ENCODE measurements around the gene EPHA5. TPM values are rescaled to one million over a fixed set of nuclear protein-coding genes. Genes with fewer than 3 reads are reported as not detected.

Gene EPHA5
- total RNA-seq, 1 donor from 2014 or later: not detected

DNA sequence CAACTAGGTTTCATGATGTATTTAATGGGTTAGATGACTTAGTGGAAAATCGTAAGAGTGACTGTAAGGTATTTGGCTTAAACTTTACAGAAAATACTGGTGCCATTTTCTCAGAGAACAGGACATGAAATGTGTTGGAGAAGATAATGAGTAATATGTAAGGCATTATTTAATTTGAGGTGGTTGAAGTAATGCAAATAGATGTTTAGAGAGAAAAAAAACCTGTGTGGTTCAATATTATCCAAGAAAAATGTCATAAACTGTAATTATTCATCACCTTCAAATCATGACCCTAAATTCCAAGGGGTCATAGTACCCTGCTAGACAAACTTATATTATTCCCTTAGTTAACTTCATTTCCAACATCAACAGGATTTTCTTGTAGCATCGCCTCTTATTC is 171.7 kb downstream of the EPHA5 start:
- no peaks in the 10 kb centered on the region for H3K4me1 Mint-ChIP-seq (ENCODE audit: unreplicated experiment)
- TF ChIP-seq, protein P1, sequence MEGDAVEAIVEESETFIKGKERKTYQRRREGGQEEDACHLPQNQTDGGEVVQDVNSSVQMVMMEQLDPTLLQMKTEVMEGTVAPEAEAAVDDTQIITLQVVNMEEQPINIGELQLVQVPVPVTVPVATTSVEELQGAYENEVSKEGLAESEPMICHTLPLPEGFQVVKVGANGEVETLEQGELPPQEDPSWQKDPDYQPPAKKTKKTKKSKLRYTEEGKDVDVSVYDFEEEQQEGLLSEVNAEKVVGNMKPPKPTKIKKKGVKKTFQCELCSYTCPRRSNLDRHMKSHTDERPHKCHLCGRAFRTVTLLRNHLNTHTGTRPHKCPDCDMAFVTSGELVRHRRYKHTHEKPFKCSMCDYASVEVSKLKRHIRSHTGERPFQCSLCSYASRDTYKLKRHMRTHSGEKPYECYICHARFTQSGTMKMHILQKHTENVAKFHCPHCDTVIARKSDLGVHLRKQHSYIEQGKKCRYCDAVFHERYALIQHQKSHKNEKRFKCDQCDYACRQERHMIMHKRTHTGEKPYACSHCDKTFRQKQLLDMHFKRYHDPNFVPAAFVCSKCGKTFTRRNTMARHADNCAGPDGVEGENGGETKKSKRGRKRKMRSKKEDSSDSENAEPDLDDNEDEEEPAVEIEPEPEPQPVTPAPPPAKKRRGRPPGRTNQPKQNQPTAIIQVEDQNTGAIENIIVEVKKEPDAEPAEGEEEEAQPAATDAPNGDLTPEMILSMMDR (IDR thresholded peaks at IDR 0.05; ENCODE audit: unreplicated experiment): no peak

GRCh38 chr4:65495439-65495838 is 174.8 kb downstream of the EPHA5 start:
- Mint-ChIP-seq H3K27me3 (ENCODE audit: unreplicated experiment) (no peaks in the 10 kb centered on the region), H3K36me3 (ENCODE audit: low read depth, unreplicated experiment) (no peaks in the 10 kb centered on the region), H3K9me3 (ENCODE audit: unreplicated experiment) (no peaks in the 10 kb centered on the region), H3K4me3 (ENCODE audit: unreplicated experiment) (no peak overlapping the region), H3K27ac (ENCODE audit: unreplicated experiment) (no peak overlapping the region), H3K4me1 (ENCODE audit: unreplicated experiment) (no peaks in the 10 kb centered on the region)
- no peak for DNase-seq (ENCODE audit: low spot score)
- TF ChIP-seq, protein P1 (IDR thresholded peaks at IDR 0.05; ENCODE audit: unreplicated experiment): no peak

More for the DNA sequence above, 171.7 kb downstream of the EPHA5 start:
- H3K36me3 Mint-ChIP-seq (ENCODE audit: low read depth, unreplicated experiment): no peaks in the 10 kb centered on the region
- H3K27me3 Mint-ChIP-seq (ENCODE audit: unreplicated experiment): no peaks in the 10 kb centered on the region
- no peak overlapping the region for H3K4me3 Mint-ChIP-seq (ENCODE audit: unreplicated experiment)
- no peak for DNase-seq (ENCODE audit: low spot score)
- no peaks in the 10 kb centered on the region for H3K9me3 Mint-ChIP-seq (ENCODE audit: unreplicated experiment)
- H3K27ac Mint-ChIP-seq (ENCODE audit: unreplicated experiment): no peak overlapping the region

- TF ChIP-seq, protein P1 (IDR thresholded peaks at IDR 0.05; ENCODE audit: unreplicated experiment): no peak
- peaks cover 10% of the 10 kb centered on the region for H3K4me1 Mint-ChIP-seq (ENCODE audit: unreplicated experiment)
- H3K27ac Mint-ChIP-seq (ENCODE audit: unreplicated experiment): no peak overlapping the region
- H3K27me3 Mint-ChIP-seq (ENCODE audit: unreplicated experiment): no peaks in the 10 kb centered on the region
- no peak for DNase-seq (ENCODE audit: low spot score)
- H3K36me3 Mint-ChIP-seq (ENCODE audit: low read depth, unreplicated experiment): no peaks in the 10 kb centered on the region
- H3K4me3 Mint-ChIP-seq (ENCODE audit: unreplicated experiment): no peak overlapping the region
- no peaks in the 10 kb centered on the region for H3K9me3 Mint-ChIP-seq (ENCODE audit: unreplicated experiment)
Measured at GRCh38 chr4:65482410-65482809, 187.9 kb downstream of the EPHA5 start.

DNA sequence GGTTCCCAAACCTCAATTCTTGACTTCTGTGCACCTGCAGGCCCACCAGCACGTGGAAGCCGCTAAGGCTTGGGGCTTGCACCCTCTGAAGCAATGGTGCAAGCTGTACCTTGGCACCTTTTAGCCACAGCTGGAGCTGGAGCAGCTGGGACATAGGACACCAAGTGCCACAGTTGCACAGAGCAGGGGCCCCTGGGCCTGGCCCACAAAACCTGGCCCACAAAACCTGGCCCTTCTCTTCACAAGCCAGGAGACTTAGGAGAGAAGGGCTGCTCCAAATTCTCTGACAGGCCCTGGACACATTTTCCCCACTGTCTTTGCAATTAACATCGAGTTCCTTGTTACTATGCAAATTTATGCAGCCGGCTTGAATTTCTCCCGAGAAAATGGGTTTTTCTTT is 197.8 kb downstream of the EPHA5 start:
- H3K27me3 Mint-ChIP-seq (ENCODE audit: unreplicated experiment): peaks cover 8% of the 10 kb centered on the region
- no peaks in the 10 kb centered on the region for H3K36me3 Mint-ChIP-seq (ENCODE audit: low read depth, unreplicated experiment)

DNA sequence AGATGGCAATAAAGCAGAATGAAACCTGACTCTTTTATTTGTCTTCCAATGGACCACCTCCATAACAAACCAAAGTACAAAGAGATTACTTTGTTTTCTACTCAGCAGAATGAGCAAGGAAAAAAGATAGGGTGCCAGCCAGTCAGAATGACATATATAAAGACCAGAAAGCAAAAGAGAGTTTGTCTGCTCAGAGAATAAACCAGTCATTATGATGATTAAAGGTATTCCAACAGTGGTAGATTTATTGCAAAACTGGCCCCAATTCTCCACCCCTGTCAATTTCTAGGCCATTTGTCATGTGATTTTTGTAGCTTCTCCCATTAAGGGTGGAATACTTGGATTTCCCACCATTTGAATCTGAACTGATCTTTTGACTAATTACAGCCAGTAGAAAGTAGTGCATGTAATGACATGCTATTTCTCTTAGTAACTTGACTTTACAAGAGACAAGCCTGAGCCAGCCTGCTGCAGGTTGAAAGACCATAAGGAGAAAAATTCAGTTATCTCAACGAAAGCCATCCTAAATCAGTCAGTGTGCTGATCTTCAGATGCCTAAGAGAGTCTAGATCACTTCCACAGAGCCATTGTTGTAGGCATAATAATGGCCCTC is 203.1 kb downstream of the EPHA5 start:
- Mint-ChIP-seq H3K4me1 (ENCODE audit: unreplicated experiment) (no peaks in the 10 kb centered on the region), H3K9me3 (ENCODE audit: unreplicated experiment) (no peaks in the 10 kb centered on the region), H3K27me3 (ENCODE audit: unreplicated experiment) (peaks cover 4% of the 10 kb centered on the region), H3K36me3 (ENCODE audit: low read depth, unreplicated experiment) (no peaks in the 10 kb centered on the region), H3K27ac (ENCODE audit: unreplicated experiment) (no peak overlapping the region), H3K4me3 (ENCODE audit: unreplicated experiment) (no peak overlapping the region)
- TF ChIP-seq, protein P1 (IDR thresholded peaks at IDR 0.05; ENCODE audit: unreplicated experiment): no peak
- DNase-seq (ENCODE audit: low spot score): no peak

More for the DNA sequence above, 197.8 kb downstream of the EPHA5 start:
- TF ChIP-seq, protein P1 (IDR thresholded peaks at IDR 0.05; ENCODE audit: unreplicated experiment): no peak
- no peaks in the 10 kb centered on the region for H3K9me3 Mint-ChIP-seq (ENCODE audit: unreplicated experiment)
- no peak overlapping the region for H3K4me3 Mint-ChIP-seq (ENCODE audit: unreplicated experiment)
- DNase-seq (ENCODE audit: low spot score): no peak
- H3K27ac Mint-ChIP-seq (ENCODE audit: unreplicated experiment): no peak overlapping the region
- H3K4me1 Mint-ChIP-seq (ENCODE audit: unreplicated experiment): no peaks in the 10 kb centered on the region
